CMK (cell line): Measurements from ENCODE around the gene DLGAP1.
"Not testable (repeated sequence)": the region's sequence is repeated elsewhere in the genome, so short reads cannot be mapped to it uniquely, and the experiment has no call there.

ENCODE experiments used
- DNase-seq: peaks from one replicate; pipeline ENCODE4 v3.0.0-alpha.2; 2010; ENCODE audit warnings: low read depth

Gene DLGAP1

DNA sequence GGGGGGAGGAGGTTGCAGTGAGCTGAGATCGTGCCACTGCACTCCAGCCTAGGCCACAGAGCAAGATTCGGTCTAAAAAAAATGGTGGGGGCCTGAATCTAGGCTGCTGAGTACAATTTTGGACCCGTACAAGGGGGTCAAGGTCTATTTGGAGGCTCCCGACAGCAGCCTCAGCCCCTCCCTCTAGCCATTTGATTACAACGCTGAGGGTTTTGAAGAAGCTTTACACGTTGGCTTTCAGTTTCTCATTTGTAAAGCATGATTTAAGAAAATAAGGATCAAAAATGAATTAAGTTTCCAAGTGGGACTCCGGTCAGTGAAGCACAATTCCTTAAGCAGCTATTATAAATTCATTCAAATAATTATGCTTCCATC is 871.2 kb downstream of the DLGAP1 start:
- DNase-seq, result no peak

- DNase-seq, result not testable (repeated sequence)
These were observed 871.8 kb downstream of the DLGAP1 start for GRCh38 chr18:3583106-3583872.

DNA sequence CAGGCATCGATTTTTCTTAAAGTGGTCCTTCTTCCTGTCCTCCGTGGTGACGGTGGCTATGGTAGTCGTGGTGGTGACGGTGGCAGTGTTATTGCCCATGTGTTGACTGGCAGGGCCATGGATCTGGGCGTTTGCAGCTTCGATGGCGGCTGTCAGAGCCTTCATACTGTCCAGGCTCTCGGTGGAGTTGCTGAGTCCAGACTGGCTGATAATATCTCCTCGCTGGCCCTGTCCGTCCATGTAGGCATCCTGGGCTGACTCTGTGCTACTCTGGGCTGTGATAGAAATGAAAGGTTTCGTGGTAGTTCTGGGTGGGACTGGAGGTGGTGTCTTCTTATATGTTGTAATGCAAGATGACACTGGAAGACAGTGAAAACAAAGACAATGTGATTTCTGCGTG is 873.2 kb downstream of the DLGAP1 start:
- DNase-seq, result no peak

DNA sequence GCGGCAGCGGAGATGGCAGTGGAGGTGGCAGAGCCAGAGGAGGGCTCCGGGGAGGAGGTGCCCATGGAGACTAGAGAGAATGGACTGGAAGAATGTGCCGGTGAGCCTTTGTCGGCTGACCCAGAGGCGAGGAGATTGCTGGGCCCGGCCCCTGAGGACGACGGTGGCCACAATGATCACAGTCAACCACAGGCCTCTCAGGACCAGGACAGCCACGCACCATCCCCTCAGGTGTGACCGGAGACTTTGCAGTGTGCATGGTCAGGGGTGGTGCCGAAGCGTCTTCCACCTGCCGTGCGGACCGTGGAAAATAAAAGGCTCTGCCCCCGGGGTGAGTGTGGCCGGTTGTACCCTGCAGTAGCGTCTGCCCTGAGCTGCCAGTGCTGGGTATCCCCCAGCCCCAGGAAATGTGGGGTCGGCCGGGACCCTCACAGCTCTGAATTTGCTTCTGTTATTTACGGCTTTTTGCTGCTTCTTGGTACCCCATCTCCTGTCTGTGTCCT is 874.5 kb downstream of the DLGAP1 start:
- DNase-seq, result not testable (repeated sequence)

DNA sequence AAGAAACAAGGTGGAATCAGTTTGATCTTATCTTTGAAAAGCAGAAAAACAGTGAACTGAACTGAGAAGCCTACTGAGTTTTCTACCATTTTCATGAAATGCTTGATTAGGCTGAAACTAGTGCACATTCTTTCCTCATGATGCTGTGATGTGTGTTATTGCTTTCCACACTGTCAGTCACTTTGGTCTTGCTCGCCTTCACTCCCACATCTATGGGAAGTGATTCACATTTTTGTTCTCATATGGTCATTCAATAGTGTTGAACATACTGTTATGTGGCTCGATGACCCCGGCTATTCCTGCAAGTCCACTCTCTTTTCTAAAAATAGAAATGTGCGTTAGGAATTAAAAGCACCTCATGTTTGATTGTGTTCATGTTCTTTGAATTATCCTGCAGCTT is 875.4 kb downstream of the DLGAP1 start:
- DNase-seq, result no peak

DNA sequence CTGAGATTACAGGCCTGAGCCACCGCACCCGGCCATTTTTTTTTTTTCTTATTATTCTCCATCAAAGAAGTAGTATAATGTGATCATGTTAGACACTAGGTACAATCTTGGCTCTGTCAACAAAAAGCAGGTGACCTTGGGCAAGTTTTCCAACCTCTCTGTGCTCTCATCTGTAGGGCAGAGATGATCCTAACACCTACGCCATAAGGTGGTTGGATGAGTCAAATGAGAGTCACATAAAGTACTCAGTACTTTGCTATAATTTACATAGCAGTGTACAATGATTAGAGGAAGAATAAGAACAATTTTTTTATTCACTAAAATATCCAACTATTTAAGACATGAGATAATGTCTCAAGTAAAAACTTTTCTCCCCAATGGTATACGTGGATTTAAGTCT is 876.5 kb downstream of the DLGAP1 start:
- DNase-seq, result no peak

- DNase-seq, result no peak
These were observed 877.7 kb downstream of the DLGAP1 start for GRCh38 chr18:3577281-3577855.

- DNase-seq, result no peak
These were observed 882.3 kb downstream of the DLGAP1 start for GRCh38 chr18:3572761-3573160.

GRCh38 chr18:3566851-3567250 is 888.3 kb downstream of the DLGAP1 start:
- no peak for DNase-seq

GRCh38 chr18:3560755-3561154 is 894.4 kb downstream of the DLGAP1 start:
- DNase-seq, result no peak

DNA sequence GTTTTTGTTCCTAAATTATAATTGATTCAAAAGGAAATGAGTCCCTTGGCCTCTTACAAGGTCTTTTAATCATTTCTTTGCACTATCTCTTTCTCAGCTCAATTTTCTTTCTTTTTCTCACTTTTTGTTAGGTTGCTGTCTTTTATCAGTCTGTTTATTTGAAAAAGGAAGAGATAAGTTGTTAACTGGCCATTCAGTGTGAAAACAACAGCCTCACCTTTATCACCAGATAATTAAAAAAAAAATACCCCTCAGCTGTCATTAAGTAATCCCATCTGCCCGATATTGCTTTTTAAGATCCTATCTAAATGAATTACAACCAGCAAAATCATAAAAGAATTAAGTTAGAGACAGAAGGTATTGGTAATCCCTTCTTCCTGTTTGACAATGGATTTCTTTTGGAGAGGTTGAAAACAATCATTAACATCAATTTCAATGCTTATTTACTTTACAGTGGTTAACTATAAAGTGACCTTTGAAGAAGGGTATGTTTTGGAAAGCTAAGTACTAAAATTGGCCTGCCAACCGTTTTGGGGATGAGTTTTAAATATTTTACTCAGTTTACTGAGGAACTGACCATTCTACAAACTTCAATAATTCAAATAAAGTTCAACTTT is 900.2 kb downstream of the DLGAP1 start:
- no peak for DNase-seq

GRCh38 chr18:3554091-3554601 is 901.0 kb downstream of the DLGAP1 start:
- no peak for DNase-seq

- DNase-seq, result no peak
These were observed 902.8 kb downstream of the DLGAP1 start for GRCh38 chr18:3552305-3552704.

DNA sequence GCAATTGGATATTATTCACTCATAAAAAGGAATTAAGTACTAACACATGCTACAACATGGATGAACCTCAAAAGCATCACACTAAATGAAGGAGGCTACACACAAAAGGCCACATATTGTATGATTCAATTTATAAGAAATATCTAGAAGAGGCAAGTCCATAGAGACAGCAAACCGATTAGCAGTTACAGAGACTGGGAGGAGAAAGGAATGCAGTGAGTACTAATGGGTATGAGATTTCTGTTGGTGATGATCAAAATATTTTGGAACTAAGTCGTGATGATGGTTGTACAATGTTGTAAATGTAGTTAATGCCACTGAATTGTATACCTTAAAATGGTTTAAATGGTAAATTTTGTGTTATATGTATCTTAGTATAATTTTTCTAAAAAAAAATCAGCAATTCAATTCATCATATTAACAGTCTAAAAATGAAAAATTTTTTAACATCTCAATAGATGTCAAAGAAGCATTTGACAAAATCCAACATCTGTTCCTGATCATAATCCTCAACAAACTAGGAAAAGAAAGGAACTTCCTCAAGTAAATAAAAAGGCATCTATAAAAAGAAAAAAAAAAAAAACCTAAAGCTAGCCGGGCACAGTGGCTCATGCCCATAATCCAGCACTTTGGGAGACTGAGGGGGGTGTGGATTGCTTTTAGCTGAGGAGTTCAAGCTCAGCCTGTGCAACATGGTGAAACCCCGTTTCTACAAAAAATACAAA is 907.1 kb downstream of the DLGAP1 start:
- DNase-seq, result no peak

DNA sequence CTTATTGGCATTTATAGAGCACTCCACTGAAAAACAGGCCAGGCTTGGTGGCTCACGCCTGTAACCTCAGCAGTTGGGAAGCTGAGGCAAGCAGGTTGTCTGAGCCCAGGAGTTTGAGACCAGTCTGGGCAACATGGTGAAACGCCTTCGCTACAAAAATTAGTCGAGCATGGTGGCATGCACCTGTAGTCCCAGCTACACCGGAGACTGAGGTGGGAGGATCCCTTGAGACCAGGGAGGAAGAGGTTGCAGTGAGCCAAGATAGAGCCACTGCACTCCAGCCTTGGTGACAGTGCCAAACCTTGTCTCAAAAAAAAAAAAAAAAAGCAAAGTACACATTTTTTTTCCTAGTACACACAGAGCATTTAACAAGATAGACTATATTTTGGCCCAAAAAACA is 909.0 kb downstream of the DLGAP1 start:
- no peak for DNase-seq

GRCh38 chr18:3544537-3544936 is 910.6 kb downstream of the DLGAP1 start:
- DNase-seq, result no peak

DNA sequence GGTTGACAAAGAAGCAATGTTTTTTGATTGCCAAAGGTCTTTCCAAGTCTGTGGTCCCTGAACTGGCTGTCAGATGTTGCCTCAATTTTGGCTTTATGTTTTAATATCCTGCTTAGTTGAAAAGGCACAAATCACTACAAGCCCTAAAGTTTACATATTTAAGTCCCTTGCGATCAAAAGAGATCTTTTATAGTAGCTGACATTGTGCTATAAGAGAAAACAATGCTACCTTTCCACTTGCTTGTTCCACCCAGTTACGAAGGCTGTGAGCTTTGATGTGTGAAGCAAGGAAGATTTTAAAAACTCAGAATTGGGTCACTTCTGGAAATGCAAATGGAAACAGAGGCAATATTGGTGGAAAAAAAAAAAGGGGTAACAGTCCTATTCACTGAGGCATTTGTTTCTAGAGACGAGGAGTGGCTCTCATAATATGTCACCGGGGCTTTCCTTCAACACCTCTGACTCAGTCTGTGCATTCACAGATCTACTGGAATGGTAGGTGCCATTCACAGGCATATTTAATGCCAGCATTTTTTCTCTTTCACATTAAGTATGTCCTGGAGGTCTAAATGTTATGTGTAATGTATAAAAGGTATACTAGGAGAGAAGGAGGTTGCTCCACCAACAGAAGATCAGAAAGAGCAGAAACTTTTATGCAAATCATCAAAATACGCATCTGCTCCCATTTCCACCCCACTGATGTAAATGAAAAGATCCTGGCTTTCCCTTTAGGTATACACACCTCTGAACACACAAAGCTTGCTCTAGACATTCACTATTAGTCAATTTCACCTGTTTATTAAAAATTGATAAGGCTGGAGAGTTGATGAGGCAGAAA is 913.3 kb downstream of the DLGAP1 start:
- no peak for DNase-seq

- no peak for DNase-seq
These were observed 914.1 kb downstream of the DLGAP1 start for GRCh38 chr18:3540805-3541548.

DNA sequence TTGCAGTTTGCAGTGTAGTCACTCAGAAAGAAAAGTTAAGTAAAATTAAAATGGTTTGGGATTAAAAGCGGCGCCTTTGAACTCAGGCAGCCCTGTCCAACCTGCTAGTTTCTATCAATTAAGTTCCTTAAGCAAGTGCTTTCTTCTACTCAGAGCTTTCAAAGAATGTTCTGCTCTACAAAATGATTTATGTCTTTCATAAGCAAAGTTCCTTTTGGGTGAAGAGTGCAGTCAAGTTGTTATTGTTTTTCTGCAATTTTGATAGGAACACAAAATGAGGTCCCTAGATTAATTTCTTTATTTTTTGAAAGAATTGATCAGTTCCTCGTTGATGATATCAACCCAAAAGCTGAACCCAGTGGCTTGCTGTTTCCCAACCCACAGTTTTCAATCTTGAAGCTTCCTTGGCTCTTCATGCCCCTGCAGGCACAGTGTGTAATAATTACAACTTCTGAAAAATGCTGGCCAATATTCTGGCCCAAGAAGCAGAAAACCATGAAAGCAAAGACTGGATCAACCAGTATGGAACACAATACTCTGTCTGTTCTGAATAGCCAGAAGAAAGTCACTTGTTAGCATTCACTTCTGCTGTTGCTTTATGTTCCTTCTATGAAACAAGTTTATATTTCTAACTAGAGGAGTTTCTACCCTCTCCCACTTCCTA is 916.0 kb downstream of the DLGAP1 start:
- no peak for DNase-seq

DNA sequence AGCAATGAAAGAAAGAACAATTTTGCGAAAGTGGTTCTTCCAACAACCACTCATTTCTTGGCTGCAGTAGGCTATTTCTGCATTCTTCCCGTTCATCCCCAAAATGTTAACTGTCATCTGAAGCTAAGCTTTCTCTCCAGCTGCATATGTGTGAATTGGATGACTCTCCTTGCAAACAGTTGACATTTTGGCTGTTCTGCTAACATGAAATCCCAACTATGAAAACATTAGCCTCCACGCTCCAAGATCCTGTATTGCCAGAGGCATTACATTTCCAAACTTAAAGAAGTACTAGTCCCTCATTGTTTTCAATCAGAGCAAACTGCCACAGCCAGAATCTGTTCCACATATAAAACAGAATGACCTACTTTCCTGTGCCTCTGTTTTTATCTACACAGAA is 916.7 kb downstream of the DLGAP1 start:
- DNase-seq, result no peak
